A673 (cell line): ENCODE measurements around the gene ZNF354C. TPM values are rescaled to one million over a fixed set of nuclear protein-coding genes. Genes with fewer than 3 reads are reported as not detected.

ENCODE experiments used
- BruUV-seq: library from RNA; stranded (reverse); fragments of 400-500 nt; replicated peaks from 2 replicates; lab custom pipeline; 2021; lab: Mats Ljungman, UMichigan
- CTCF ChIA-PET: fragments of 300-600 bp; sonication (Branson Sonifier 250); formaldehyde crosslinking; loops from one replicate; lab custom pipeline; 2022; ENCODE audit warnings: antibody characterized with exemption; lab: Charles Lee
- POLR2A ChIA-PET: fragments of 300-600 bp; sonication (Branson Sonifier 250); formaldehyde crosslinking; loops from one replicate; lab custom pipeline; 2022; ENCODE audit warnings: antibody characterized with exemption; ENCODE audit not compliant: low non-redundant PET; lab: Charles Lee
- DNase-seq: peaks from one replicate; pipeline ENCODE4 v3.0.0-alpha.2; 2015; ENCODE audit warnings: low spot score
- H3K27ac ChIP-seq: fragments of 200-600 bp; sonication (generic); 2 replicates; pipeline ENCODE4 v1.5.1; 2016; ENCODE audit warnings: mixed run types, low read depth, mild to moderate bottlenecking, mixed read lengths, antibody characterized with exemption, low read length; ENCODE audit not compliant: poor library complexity, severe bottlenecking
- H3K27me3 ChIP-seq: fragments of 200-600 bp; sonication (generic); replicated peaks from 2 replicates; pipeline ENCODE4 v1.6.1; 2017; ENCODE audit warnings: mixed run types, low read depth, mild to moderate bottlenecking, mixed read lengths, antibody characterized with exemption, low read length; ENCODE audit not compliant: insufficient read depth, poor library complexity
- H3K36me3 ChIP-seq: fragments of 200-600 bp; sonication (generic); 2 replicates; pipeline ENCODE4 v1.6.1; 2016; ENCODE audit warnings: mixed run types, mild to moderate bottlenecking, mixed read lengths, antibody characterized with exemption, low read length; ENCODE audit not compliant: insufficient read depth, poor library complexity, severe bottlenecking
- H3K4me1 ChIP-seq: fragments of 200-600 bp; sonication (generic); 2 replicates; pipeline ENCODE4 v1.6.1; 2017; ENCODE audit warnings: mixed run types, mild to moderate bottlenecking, mixed read lengths, antibody characterized with exemption, low read length; ENCODE audit not compliant: insufficient read depth, poor library complexity, severe bottlenecking
- H3K4me3 ChIP-seq: fragments of 200-600 bp; sonication (generic); 2 replicates; pipeline ENCODE4 v1.5.1; 2016; ENCODE audit warnings: low read depth, mixed run types, mild to moderate bottlenecking, mixed read lengths, low read length; ENCODE audit not compliant: poor library complexity, severe bottlenecking
- H3K9me3 ChIP-seq: fragments of 200-600 bp; sonication (generic); 2 replicates; pipeline ENCODE4 v1.6.1; 2016; ENCODE audit warnings: mixed run types, low read depth, mild to moderate bottlenecking, mixed read lengths, antibody characterized with exemption, low read length; ENCODE audit not compliant: poor library complexity, severe bottlenecking
- EZH2 ChIP-seq: fragments of 200-600 bp; sonication (generic); IDR thresholded peaks from 2 replicates; pipeline ENCODE4 v1.6.1; 2017; ENCODE audit warnings: borderline replicate concordance, low read depth, mild to moderate bottlenecking, mixed read lengths, antibody characterized with exemption, low read length; ENCODE audit not compliant: poor library complexity, severe bottlenecking
- intact Hi-C: fragments of 100-400 bp; cut with micrococcal nuclease; formaldehyde crosslinking; loops from one replicate; pipeline ENCODE4 v1.10.0; 2022; ENCODE audit not compliant: unreplicated experiment
- total RNA-seq: library from RNA; stranded (reverse); gene quantifications from 2 replicates; pipeline ENCODE4 v1.2.3, GENCODE V29; 2021
- TF ChIP-seq, protein P1 (sequence below): fragments of 300-800, 200-600 bp; sonication (generic); conservative IDR thresholded peaks from 2 replicates; pipeline ENCODE4 v1.5.1; 2017; ENCODE audit warnings: low read depth, mild to moderate bottlenecking, antibody characterized with exemption, low read length, moderate library complexity, mixed read lengths

ZNF354C gene
- total RNA-seq, 1 experiment from 2014 or later: 7.4 TPM

DNA sequence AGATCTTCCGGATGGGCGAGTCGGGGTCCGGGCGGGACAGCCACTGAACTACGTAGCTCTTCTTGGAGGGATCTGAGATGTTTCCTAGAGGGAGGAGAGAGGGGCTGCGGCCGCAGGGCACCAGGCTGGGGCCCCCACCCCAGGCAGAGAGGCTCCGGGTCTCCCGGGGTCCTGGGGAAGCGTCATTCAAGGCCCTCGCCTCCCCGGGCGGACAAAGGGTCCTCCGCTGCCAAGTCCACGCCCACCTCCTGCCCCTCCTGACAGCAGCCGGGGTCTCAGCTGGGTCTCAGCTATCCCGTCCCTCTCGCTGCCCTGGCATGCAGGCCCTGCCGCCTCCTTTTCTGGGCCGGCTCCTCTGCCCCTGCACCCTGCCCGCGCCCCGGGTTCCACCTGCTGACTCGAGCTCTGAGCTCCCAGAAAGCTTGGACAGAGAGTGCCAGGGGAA, 61.5 kb downstream of the ZNF354C start:
- Histone ChIP-seq H3K27ac (no peak overlapping the region), H3K4me3 (no peak overlapping the region), H3K9me3 (no peaks in the 10 kb centered on the region), H3K27me3 (no peaks in the 10 kb centered on the region), H3K4me1 (no peaks in the 10 kb centered on the region), H3K36me3 (no peaks in the 10 kb centered on the region)
- POLR2A ChIA-PET: no interaction called here
- CTCF ChIA-PET: no interaction called here
- TF ChIP-seq, protein P1, sequence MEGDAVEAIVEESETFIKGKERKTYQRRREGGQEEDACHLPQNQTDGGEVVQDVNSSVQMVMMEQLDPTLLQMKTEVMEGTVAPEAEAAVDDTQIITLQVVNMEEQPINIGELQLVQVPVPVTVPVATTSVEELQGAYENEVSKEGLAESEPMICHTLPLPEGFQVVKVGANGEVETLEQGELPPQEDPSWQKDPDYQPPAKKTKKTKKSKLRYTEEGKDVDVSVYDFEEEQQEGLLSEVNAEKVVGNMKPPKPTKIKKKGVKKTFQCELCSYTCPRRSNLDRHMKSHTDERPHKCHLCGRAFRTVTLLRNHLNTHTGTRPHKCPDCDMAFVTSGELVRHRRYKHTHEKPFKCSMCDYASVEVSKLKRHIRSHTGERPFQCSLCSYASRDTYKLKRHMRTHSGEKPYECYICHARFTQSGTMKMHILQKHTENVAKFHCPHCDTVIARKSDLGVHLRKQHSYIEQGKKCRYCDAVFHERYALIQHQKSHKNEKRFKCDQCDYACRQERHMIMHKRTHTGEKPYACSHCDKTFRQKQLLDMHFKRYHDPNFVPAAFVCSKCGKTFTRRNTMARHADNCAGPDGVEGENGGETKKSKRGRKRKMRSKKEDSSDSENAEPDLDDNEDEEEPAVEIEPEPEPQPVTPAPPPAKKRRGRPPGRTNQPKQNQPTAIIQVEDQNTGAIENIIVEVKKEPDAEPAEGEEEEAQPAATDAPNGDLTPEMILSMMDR: no peak
- no peak for TF ChIP-seq EZH2
- intact Hi-C loops: no loop called here
- DNase-seq: no peak
- no TSS peak for BruUV-seq

DNA sequence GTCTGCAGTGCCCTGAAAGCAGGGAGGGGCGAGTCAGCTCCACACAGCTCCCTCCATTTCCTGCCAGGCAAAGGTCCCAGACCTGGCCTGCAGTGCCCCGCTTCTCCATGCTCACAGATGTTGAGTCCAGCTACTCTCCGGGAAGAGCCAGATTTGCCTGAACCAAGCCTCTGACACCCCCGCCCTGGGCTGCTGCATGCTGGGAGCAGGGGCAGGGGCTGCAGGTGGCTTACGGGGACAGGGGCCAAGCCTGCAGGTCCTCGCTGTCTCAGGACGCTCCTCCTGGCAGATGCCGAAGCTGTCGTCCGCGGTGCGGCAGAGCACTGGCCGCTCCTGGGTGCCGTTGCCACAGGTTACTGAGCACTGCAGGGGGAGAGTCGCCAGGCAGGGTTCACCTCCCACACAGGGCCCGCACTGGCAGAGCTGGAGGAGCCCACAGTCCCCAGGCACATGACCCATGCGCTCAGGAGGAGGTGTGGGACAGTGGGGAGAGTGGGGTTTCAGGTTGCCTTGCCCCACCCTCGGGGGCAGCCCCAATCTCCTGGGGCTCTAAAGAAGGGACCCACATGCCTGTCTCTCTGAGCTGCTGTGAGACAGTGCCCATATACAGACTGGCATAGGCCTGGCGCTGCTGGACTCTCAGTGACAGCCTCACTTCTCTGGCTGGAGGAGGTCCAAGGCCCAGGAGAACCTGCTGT, 62.4 kb downstream of the ZNF354C start:
- intact Hi-C loops: no loop called here
- CTCF ChIA-PET: no interaction called here
- H3K27ac ChIP-seq: no peak overlapping the region
- DNase-seq: no peak
- H3K36me3 ChIP-seq: no peaks in the 10 kb centered on the region
- H3K4me1 ChIP-seq: no peaks in the 10 kb centered on the region
- TF ChIP-seq, protein P1: no peak
- TF ChIP-seq EZH2: no peak
- H3K9me3 ChIP-seq: no peaks in the 10 kb centered on the region
- H3K4me3 ChIP-seq: no peak overlapping the region
- H3K27me3 ChIP-seq: no peaks in the 10 kb centered on the region
- BruUV-seq: no TSS peak
- POLR2A ChIA-PET: no interaction called here

GRCh38 chr5:179123109-179123426, 62.9 kb downstream of the ZNF354C start:
- DNase-seq: no peak
- ChIA-PET CTCF (no interaction called here), POLR2A (no interaction called here)
- H3K4me1 ChIP-seq: no peaks in the 10 kb centered on the region
- no peaks in the 10 kb centered on the region for H3K27me3 ChIP-seq
- H3K36me3 ChIP-seq: no peaks in the 10 kb centered on the region
- no TSS peak for BruUV-seq
- intact Hi-C loops: no loop called here
- TF ChIP-seq, protein P1: no peak
- no peak for TF ChIP-seq EZH2
- H3K9me3 ChIP-seq: no peaks in the 10 kb centered on the region
- H3K27ac ChIP-seq: no peak overlapping the region
- no peak overlapping the region for H3K4me3 ChIP-seq
